ENCODE data around the gene GATAD2A. TPM values are rescaled to one million over a fixed set of nuclear protein-coding genes. Genes with fewer than 3 reads are reported as not detected.
A peak's percentile ranks its signal among the peaks of the same experiment; 100 is the strongest.

Gene GATAD2A
- total and polyA plus RNA-seq, 2 of the 13 experiments (the other 11 are each of a cell fraction or from before 2014, with no cell fraction given): 16.8 to 28.6 TPM

DNA sequence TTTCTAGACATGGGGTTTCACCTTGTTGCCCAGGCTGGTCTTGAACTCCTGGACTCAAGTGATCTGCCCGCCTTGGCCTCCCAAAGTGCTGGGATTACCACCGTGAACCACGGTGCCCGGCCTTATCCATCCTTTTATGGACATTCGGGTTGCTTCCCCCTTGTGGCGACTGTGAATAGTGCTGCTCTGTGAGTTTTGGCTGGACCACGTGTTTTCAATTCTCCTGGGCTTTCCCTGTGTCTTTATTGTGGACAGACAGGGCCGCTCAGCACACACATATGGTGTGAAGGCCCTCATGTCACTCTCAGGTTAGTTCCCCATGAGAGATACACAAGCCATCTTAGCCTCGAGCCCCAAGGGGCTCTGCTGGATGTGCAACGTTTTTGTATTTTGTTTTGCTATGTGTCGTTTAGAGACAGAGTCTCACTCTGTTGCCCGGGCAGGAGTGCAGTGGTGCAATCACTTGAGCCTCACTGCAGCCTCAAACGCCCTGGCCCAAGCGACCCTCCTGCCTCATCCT lies 44.3 kb upstream of the GATAD2A start (continued):
- TF ChIP-seq, protein P1, sequence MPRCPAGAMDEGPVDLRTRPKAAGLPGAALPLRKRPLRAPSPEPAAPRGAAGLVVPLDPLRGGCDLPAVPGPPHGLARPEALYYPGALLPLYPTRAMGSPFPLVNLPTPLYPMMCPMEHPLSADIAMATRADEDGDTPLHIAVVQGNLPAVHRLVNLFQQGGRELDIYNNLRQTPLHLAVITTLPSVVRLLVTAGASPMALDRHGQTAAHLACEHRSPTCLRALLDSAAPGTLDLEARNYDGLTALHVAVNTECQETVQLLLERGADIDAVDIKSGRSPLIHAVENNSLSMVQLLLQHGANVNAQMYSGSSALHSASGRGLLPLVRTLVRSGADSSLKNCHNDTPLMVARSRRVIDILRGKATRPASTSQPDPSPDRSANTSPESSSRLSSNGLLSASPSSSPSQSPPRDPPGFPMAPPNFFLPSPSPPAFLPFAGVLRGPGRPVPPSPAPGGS (CRISPR knock-in tag; IDR thresholded peaks at IDR 0.05): no peak
- TF ChIP-seq ZSCAN20 (CRISPR knock-in tag; IDR thresholded peaks at IDR 0.05; ENCODE audit: borderline replicate concordance) (no peak), NCOA2 (CRISPR knock-in tag; IDR thresholded peaks at IDR 0.05) (no peak), JARID2 (CRISPR knock-in tag; IDR thresholded peaks at IDR 0.05; ENCODE audit: insufficient replicate concordance) (no peak), STAG1 (CRISPR knock-in tag; IDR thresholded peaks at IDR 0.05) (peak; percentile 43), ZMAT3 (CRISPR knock-in tag; conservative IDR thresholded peaks at IDR 0.05) (no peak), AGO2 (optimal IDR thresholded peaks at IDR 0.05; ENCODE audit: low read depth, low read length) (no peak), RBFOX2 (IDR thresholded peaks at IDR 0.05; ENCODE audit: low read depth, low read length) (no peak), NBN (conservative IDR thresholded peaks at IDR 0.05) (no peak), FOSL1 (CRISPR knock-in tag; IDR thresholded peaks at IDR 0.05; ENCODE audit: borderline replicate concordance) (no peak), KLF6 (CRISPR knock-in tag; IDR thresholded peaks at IDR 0.05) (no peak), TAF1 (CRISPR knock-in tag; IDR thresholded peaks at IDR 0.05) (no peak), ZFP1 (CRISPR knock-in tag; IDR thresholded peaks at IDR 0.05) (no peak), SPEN (CRISPR knock-in tag; IDR thresholded peaks at IDR 0.05; ENCODE audit: low read depth) (no peak), ZMYM3 (CRISPR knock-in tag; IDR thresholded peaks at IDR 0.05) (no peak), KAT2B (IDR thresholded peaks at IDR 0.05; ENCODE audit: borderline replicate concordance, low read depth, low read length) (no peak), KDM2A (CRISPR knock-in tag; IDR thresholded peaks at IDR 0.05; ENCODE audit: borderline replicate concordance, low read depth) (peak; percentile 35; the same call in 1 of the 2 replicates), TOPORS (CRISPR knock-in tag; IDR thresholded peaks at IDR 0.05) (peak; percentile 40; the same call in 1 of the 2 replicates), ETV5 (CRISPR knock-in tag; IDR thresholded peaks at IDR 0.05; ENCODE audit: borderline replicate concordance) (0 out of 2 replicates have a peak, but pooled peaks have one; percentile 23), ZNF839 (CRISPR knock-in tag; IDR thresholded peaks at IDR 0.05; ENCODE audit: borderline replicate concordance) (no peak), SMAD1 (CRISPR knock-in tag; IDR thresholded peaks at IDR 0.05; ENCODE audit: borderline replicate concordance, low read depth) (no peak), ZNF878 (CRISPR knock-in tag; IDR thresholded peaks at IDR 0.05) (no peak), ARNTL (CRISPR knock-in tag; IDR thresholded peaks at IDR 0.05) (0 out of 2 replicates have a peak, but pooled peaks have one; percentile 19), NFE2 (CRISPR knock-in tag; IDR thresholded peaks at IDR 0.05) (no peak)
- TF ChIP-seq, protein P2, sequence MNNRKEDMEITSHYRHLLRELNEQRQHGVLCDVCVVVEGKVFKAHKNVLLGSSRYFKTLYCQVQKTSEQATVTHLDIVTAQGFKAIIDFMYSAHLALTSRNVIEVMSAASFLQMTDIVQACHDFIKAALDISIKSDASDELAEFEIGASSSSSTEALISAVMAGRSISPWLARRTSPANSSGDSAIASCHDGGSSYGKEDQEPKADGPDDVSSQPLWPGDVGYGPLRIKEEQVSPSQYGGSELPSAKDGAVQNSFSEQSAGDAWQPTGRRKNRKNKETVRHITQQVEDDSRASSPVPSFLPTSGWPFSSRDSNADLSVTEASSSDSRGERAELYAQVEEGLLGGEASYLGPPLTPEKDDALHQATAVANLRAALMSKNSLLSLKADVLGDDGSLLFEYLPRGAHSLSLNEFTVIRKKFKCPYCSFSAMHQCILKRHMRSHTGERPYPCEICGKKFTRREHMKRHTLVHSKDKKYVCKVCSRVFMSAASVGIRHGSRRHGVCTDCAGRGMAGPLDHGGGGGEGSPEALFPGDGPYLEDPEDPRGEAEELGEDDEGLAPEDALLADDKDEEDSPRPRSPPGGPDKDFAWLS (CRISPR knock-in tag; IDR thresholded peaks at IDR 0.05; ENCODE audit: borderline replicate concordance): no peak
- TF ChIP-seq, protein P3, sequence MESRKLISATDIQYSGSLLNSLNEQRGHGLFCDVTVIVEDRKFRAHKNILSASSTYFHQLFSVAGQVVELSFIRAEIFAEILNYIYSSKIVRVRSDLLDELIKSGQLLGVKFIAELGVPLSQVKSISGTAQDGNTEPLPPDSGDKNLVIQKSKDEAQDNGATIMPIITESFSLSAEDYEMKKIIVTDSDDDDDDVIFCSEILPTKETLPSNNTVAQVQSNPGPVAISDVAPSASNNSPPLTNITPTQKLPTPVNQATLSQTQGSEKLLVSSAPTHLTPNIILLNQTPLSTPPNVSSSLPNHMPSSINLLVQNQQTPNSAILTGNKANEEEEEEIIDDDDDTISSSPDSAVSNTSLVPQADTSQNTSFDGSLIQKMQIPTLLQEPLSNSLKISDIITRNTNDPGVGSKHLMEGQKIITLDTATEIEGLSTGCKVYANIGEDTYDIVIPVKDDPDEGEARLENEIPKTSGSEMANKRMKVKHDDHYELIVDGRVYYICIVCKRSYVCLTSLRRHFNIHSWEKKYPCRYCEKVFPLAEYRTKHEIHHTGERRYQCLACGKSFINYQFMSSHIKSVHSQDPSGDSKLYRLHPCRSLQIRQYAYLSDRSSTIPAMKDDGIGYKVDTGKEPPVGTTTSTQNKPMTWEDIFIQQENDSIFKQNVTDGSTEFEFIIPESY (CRISPR knock-in tag; IDR thresholded peaks at IDR 0.05): no peak
- TF ChIP-seq, protein P4, sequence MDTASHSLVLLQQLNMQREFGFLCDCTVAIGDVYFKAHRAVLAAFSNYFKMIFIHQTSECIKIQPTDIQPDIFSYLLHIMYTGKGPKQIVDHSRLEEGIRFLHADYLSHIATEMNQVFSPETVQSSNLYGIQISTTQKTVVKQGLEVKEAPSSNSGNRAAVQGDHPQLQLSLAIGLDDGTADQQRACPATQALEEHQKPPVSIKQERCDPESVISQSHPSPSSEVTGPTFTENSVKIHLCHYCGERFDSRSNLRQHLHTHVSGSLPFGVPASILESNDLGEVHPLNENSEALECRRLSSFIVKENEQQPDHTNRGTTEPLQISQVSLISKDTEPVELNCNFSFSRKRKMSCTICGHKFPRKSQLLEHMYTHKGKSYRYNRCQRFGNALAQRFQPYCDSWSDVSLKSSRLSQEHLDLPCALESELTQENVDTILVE (CRISPR knock-in tag; IDR thresholded peaks at IDR 0.05): no peak
